Omental fat pad (tissue), 4 donors: ENCODE results near the gene SLC39A11. TPM values are rescaled to one million over a fixed set of nuclear protein-coding genes. Genes with fewer than 3 reads are reported as not detected.

Experiments
- ATAC-seq: fragments of 150-250 bp; one replicate; pipeline ENCODE4 v1.9.1; 2016; ENCODE audit warnings: mild to moderate bottlenecking, moderate library complexity; ENCODE audit not compliant: low FRiP score
- DNase-seq: peaks from one replicate; pipeline ENCODE4 v3.0.0-alpha.2; 2019; ENCODE audit warnings: low spot score
- CTCF ChIP-seq, 3 donors: fragments of 450-650 bp; IDR thresholded peaks; one replicate each; pipeline ENCODE4 v1.5.1; 2016 to 2017; ENCODE audit warnings: antibody characterized with exemption in 3 of 3, mild to moderate bottlenecking in 3 of 3, moderate library complexity in 2 of 3
- total RNA-seq, 4 donors: library from RNA; depleted of rRNA; stranded (reverse); fragments of >200 nt; gene quantifications; one replicate each; pipeline ENCODE4 v1.1.0, GENCODE V29; 2016

Gene SLC39A11
- total RNA-seq, 4 donors from 2014 or later, result 18.8 to 42.4 (median 31.3) TPM

GRCh38 chr17:72970797-72971196, 121.7 kb downstream of the SLC39A11 start:
- TF ChIP-seq CTCF (IDR thresholded peaks at IDR 0.05), result no peak
- no peak for ATAC-seq

GRCh38 chr17:72970246-72970645, 122.2 kb downstream of the SLC39A11 start:
- DNase-seq, result no peak
- ATAC-seq, result no peak
- no peak for TF ChIP-seq CTCF (IDR thresholded peaks at IDR 0.05)

More at GRCh38 chr17:72970797-72971196, 121.7 kb downstream of the SLC39A11 start:
- no peak for DNase-seq

GRCh38 chr17:72969293-72969906, 123.1 kb downstream of the SLC39A11 start:
- no peak for ATAC-seq
- DNase-seq, result no peak
- no peak for TF ChIP-seq CTCF (IDR thresholded peaks at IDR 0.05)

- ATAC-seq (no peak), DNase-seq (no peak)
- no peak for TF ChIP-seq CTCF (IDR thresholded peaks at IDR 0.05)
These were observed 123.7 kb downstream of the SLC39A11 start for GRCh38 chr17:72968798-72969197.

- TF ChIP-seq CTCF (IDR thresholded peaks at IDR 0.05), result no peak
- ATAC-seq, result no peak
- DNase-seq, result no peak
These were observed 124.4 kb downstream of the SLC39A11 start for GRCh38 chr17:72967977-72968585.

GRCh38 chr17:72967277-72967970, 125.1 kb downstream of the SLC39A11 start:
- no peak for TF ChIP-seq CTCF (IDR thresholded peaks at IDR 0.05)
- DNase-seq, result no peak
- ATAC-seq, result no peak
